ENCODE measurements around the gene OR5K2. TPM values are rescaled to one million over a fixed set of nuclear protein-coding genes. Genes with fewer than 3 reads are reported as not detected.

Gene OR5K2
- total RNA-seq, 4 donors from 2014 or later = not detected

- TF ChIP-seq POLR2AphosphoS5 (IDR thresholded peaks at IDR 0.05) (no peak), POLR2A (IDR thresholded peaks at IDR 0.05; ENCODE audit: low read depth) (no peak), EP300 (IDR thresholded peaks at IDR 0.05) (no peak), CTCF (IDR thresholded peaks at IDR 0.05) (no peak)
- WGBS = 90% methylated on average over 2 of the region's 2 CpGs
These were observed 39.9 kb upstream of the OR5K2 start for GRCh38 chr3:98457543-98457942.

DNA sequence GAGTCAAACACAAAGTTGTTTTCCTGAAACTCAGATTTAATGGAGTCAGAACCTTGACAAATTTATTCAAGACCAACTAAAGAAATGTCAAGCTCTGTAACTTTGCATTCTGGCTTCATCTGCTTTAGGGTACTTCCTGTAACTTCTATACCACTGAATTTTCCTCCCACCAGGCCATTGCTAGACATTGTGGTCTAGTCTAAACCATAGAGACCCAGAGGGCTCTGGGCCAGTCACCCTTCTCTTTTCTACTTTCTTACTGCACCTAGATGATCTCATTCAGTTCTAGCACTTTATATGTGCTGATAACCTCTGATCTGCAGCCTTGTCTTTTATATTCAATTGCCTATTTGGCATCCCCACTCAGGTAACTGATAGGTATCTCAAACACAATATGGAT, 37.3 kb upstream of the OR5K2 start:
- no peaks in the 10 kb centered on the region for H3K4me1 ChIP-seq

More at GRCh38 chr3:98457543-98457942, 39.9 kb upstream of the OR5K2 start:
- Histone ChIP-seq H3K27me3 (no peaks in the 10 kb centered on the region), H3K4me3 (no peak overlapping the region), H3K4me1 (no peaks in the 10 kb centered on the region), H3K27ac (replicated peaks in 1 of 4) (no peak overlapping the region), H3K36me3 (no peaks in the 10 kb centered on the region), H3K9me3 (peaks cover 0 to 28% (median 4%) of the 10 kb centered on the region in 4 donors)
- DNase-seq (ENCODE audit: extremely low spot score) = no peak
- intact Hi-C loops (cut with DNase I) = no loop called here

GRCh38 chr3:98462901-98463300, 34.6 kb upstream of the OR5K2 start, which contains the start of gene OR5K1:
OR5K1 (plus strand) TSS chr3:98463201; CDS start chr3:98469577, 6,376 bp downstream.
- Histone ChIP-seq H3K36me3 (no peaks in the 10 kb centered on the region), H3K27me3 (no peaks in the 10 kb centered on the region), H3K9me3 (peaks cover 0 to 22% (median 5%) of the 10 kb centered on the region in 4 donors), H3K27ac (replicated peaks in 1 of 4) (no peak within 1 kb of the TSS), H3K4me3 (no peak within 1 kb of the TSS), H3K4me1 (no peaks in the 10 kb centered on the region)
- no peak for TF ChIP-seq POLR2AphosphoS5 (IDR thresholded peaks at IDR 0.05)
- no peak for TF ChIP-seq EP300 (IDR thresholded peaks at IDR 0.05)
- no peak for TF ChIP-seq CTCF (IDR thresholded peaks at IDR 0.05)
- TF ChIP-seq POLR2A (IDR thresholded peaks at IDR 0.05; ENCODE audit: low read depth) = no peak
- intact Hi-C loops (cut with DNase I) = no loop called here
- 77% methylated on average over 1 of the region's 1 CpG for WGBS
- DNase-seq (ENCODE audit: extremely low spot score) = no peak

More for the DNA sequence above, 37.3 kb upstream of the OR5K2 start:
- Histone ChIP-seq H3K27ac (replicated peaks in 1 of 4) (no peak overlapping the region), H3K27me3 (no peaks in the 10 kb centered on the region), H3K9me3 (peaks cover 0 to 30% (median 6%) of the 10 kb centered on the region in 4 donors), H3K4me3 (no peak overlapping the region), H3K36me3 (no peaks in the 10 kb centered on the region)
- TF ChIP-seq EP300 (IDR thresholded peaks at IDR 0.05) = no peak
- intact Hi-C loops (cut with DNase I) = no loop called here
- DNase-seq (ENCODE audit: extremely low spot score) = no peak

DNA sequence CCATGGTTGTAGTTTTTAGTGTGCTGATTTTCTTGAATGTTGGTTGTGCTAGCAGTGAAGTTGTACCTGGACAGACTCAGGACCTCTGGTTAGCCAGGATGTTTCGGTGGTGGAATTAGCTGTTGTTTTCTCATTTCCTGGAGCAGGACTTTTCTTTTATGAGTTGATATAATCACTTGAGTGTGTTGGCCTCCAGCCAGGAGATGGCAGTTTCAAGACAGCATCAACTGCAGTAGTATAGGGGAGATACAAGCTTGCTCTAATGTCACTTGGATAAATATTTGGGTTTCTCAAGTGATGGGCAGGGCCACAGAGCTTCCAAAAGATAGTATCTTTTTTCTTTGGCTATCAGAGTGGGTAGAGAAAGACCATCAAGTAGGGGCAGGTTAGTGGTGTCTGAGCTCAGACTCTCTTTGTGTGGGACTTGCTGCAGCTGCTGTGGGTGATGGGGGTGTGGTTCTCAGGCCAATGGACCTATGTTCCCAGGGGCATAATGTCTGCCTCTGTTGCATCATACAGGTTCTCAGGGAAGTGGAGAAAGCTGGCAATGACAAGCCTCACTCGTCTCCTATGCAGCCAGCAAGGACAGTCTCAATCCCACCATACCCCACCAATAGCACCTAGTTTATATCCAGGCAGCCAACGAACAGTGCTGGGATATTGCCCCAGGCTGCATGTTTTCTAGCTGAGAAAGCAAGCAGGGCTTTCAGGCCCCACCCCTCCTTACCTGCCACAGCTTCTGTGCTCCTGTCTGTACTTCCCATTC, 14.6 kb upstream of the OR5K2 start:
- no peak overlapping the region for H3K4me3 ChIP-seq
- 69% methylated on average over 3 of the region's 3 CpGs for WGBS
- intact Hi-C loops (cut with DNase I) = no loop called here
- TF ChIP-seq POLR2A (IDR thresholded peaks at IDR 0.05; ENCODE audit: low read depth) = no peak
- TF ChIP-seq CTCF (IDR thresholded peaks at IDR 0.05) = no peak
- H3K9me3 ChIP-seq = peaks cover 0 to 55% (median 47%) of the 10 kb centered on the region in 4 donors
- H3K27me3 ChIP-seq = no peaks in the 10 kb centered on the region
- no peak overlapping the region for H3K27ac ChIP-seq (replicated peaks in 1 of 4)
- H3K4me1 ChIP-seq = no peaks in the 10 kb centered on the region
- H3K36me3 ChIP-seq = no peaks in the 10 kb centered on the region
- no peak for DNase-seq (ENCODE audit: extremely low spot score)

- no peak for DNase-seq (ENCODE audit: extremely low spot score)
- no peak overlapping the region for H3K4me3 ChIP-seq
- no peaks in the 10 kb centered on the region for H3K36me3 ChIP-seq
- peaks cover 0 to 50% (median 43%) of the 10 kb centered on the region in 4 donors for H3K9me3 ChIP-seq
- WGBS = 92% methylated on average over 3 of the region's 3 CpGs
- H3K27ac ChIP-seq (replicated peaks in 1 of 4) = no peak overlapping the region
- no peaks in the 10 kb centered on the region for H3K27me3 ChIP-seq
- intact Hi-C loops (cut with DNase I) = no loop called here
- TF ChIP-seq CTCF (IDR thresholded peaks at IDR 0.05) (no peak), EP300 (IDR thresholded peaks at IDR 0.05) (no peak), POLR2A (IDR thresholded peaks at IDR 0.05; ENCODE audit: low read depth) (no peak), POLR2AphosphoS5 (IDR thresholded peaks at IDR 0.05) (no peak)
- no peaks in the 10 kb centered on the region for H3K4me1 ChIP-seq
These were observed 13.9 kb upstream of the OR5K2 start for GRCh38 chr3:98483626-98484025.
